ENCODE data around the gene DCAKD. TPM values are rescaled to one million over a fixed set of nuclear protein-coding genes. Genes with fewer than 3 reads are reported as not detected.

Gene DCAKD
- total RNA-seq, 2 donors from 2014 or later, result 37.3 to 46.1 TPM

- H3K9me3 ChIP-seq, result peaks cover 0 to 7% of the 10 kb centered on the region in 2 donors
- no peak overlapping the region for H3K4me3 ChIP-seq
- no peaks in the 10 kb centered on the region for H3K27me3 ChIP-seq
- no peak overlapping the region for H3K27ac ChIP-seq
- no peak for DNase-seq (ENCODE audit: low spot score)
- H3K36me3 ChIP-seq, result no peaks in the 10 kb centered on the region
- no peaks in the 10 kb centered on the region for H3K4me1 ChIP-seq
- TF ChIP-seq CTCF (IDR thresholded peaks at IDR 0.05), result no peak
Observed at GRCh38 chr17:45003877-45004276, 47.6 kb downstream of the DCAKD start.

- no peaks in the 10 kb centered on the region for H3K4me1 ChIP-seq
- no peak for DNase-seq (ENCODE audit: low spot score)
- no peaks in the 10 kb centered on the region for H3K27me3 ChIP-seq
- TF ChIP-seq CTCF (IDR thresholded peaks at IDR 0.05), result no peak
- no peaks in the 10 kb centered on the region for H3K36me3 ChIP-seq
- H3K27ac ChIP-seq, result no peak overlapping the region
- no peak overlapping the region for H3K4me3 ChIP-seq
- H3K9me3 ChIP-seq, result peaks cover 0 to 7% of the 10 kb centered on the region in 2 donors
Observed at GRCh38 chr17:45001310-45001709, 50.1 kb downstream of the DCAKD start.

GRCh38 chr17:44999433-44999832, 52.0 kb downstream of the DCAKD start:
- Histone ChIP-seq H3K36me3 (no peaks in the 10 kb centered on the region), H3K9me3 (peaks cover 0 to 7% of the 10 kb centered on the region in 2 donors), H3K27me3 (no peaks in the 10 kb centered on the region), H3K4me3 (no peak overlapping the region), H3K4me1 (no peaks in the 10 kb centered on the region), H3K27ac (no peak overlapping the region)
- TF ChIP-seq CTCF (IDR thresholded peaks at IDR 0.05), result no peak
- DNase-seq (ENCODE audit: low spot score), result no peak

- no peak for TF ChIP-seq CTCF (IDR thresholded peaks at IDR 0.05)
- Histone ChIP-seq H3K27ac (no peak overlapping the region), H3K9me3 (peaks cover 0 to 7% of the 10 kb centered on the region in 2 donors), H3K4me3 (no peak overlapping the region), H3K4me1 (no peaks in the 10 kb centered on the region), H3K27me3 (no peaks in the 10 kb centered on the region), H3K36me3 (no peaks in the 10 kb centered on the region)
- DNase-seq (ENCODE audit: low spot score), result no peak
Observed at GRCh38 chr17:44998646-44999045, 52.8 kb downstream of the DCAKD start.

GRCh38 chr17:44997733-44998520, 53.5 kb downstream of the DCAKD start:
- Histone ChIP-seq H3K36me3 (no peaks in the 10 kb centered on the region), H3K27me3 (no peaks in the 10 kb centered on the region), H3K9me3 (peaks cover 0 to 7% of the 10 kb centered on the region in 2 donors), H3K4me1 (no peaks in the 10 kb centered on the region), H3K27ac (no peak overlapping the region), H3K4me3 (no peak overlapping the region)
- TF ChIP-seq CTCF (IDR thresholded peaks at IDR 0.05), result no peak
- no peak for DNase-seq (ENCODE audit: low spot score)

- no peaks in the 10 kb centered on the region for H3K36me3 ChIP-seq
- H3K4me3 ChIP-seq, result no peak overlapping the region
- H3K4me1 ChIP-seq, result no peaks in the 10 kb centered on the region
- no peaks in the 10 kb centered on the region for H3K27me3 ChIP-seq
- no peak overlapping the region for H3K27ac ChIP-seq
- TF ChIP-seq CTCF (IDR thresholded peaks at IDR 0.05), result no peak
- H3K9me3 ChIP-seq, result peaks cover 0 to 7% of the 10 kb centered on the region in 2 donors
- no peak for DNase-seq (ENCODE audit: low spot score)
Observed at GRCh38 chr17:44996304-44996703, 55.1 kb downstream of the DCAKD start.
